HG02943 (cell line): ENCODE data around the gene ZNF142.

Source experiments
- ATAC-seq: cut with Tn5 transposase; IDR thresholded peaks from one replicate; pipeline ENCODE4 v1.9.1; 2021; ENCODE audit warnings: mild to moderate bottlenecking, low read depth, moderate library complexity; ENCODE audit not compliant: unreplicated experiment

The ZNF142 gene

GRCh38 chr2:218658671-218659257 lies 659 bp downstream of the ZNF142 start:
- ATAC-seq: peak; percentile 40

GRCh38 chr2:218655751-218656150 lies 3.7 kb downstream of the ZNF142 start:
- no peak for ATAC-seq

- ATAC-seq: no peak
Measured at GRCh38 chr2:218648787-218649100, 10.7 kb downstream of the ZNF142 start.

- no peak for ATAC-seq
Measured at GRCh38 chr2:218648088-218648786, 11.2 kb downstream of the ZNF142 start.

- ATAC-seq: no peak
Measured at GRCh38 chr2:218645126-218645525, 14.3 kb downstream of the ZNF142 start.

GRCh38 chr2:218644721-218645120 lies 14.7 kb downstream of the ZNF142 start:
- ATAC-seq: no peak

- no peak for ATAC-seq
Measured at GRCh38 chr2:218643751-218644310, 15.6 kb downstream of the ZNF142 start.

- ATAC-seq: no peak
Measured at GRCh38 chr2:218642786-218643185, 16.6 kb downstream of the ZNF142 start.

GRCh38 chr2:218642121-218642656 lies 17.2 kb downstream of the ZNF142 start:
- ATAC-seq: no peak

GRCh38 chr2:218638372-218638771 lies 21.1 kb downstream of the ZNF142 start:
- no peak for ATAC-seq

GRCh38 chr2:218635719-218636118 lies 23.7 kb downstream of the ZNF142 start:
- ATAC-seq: no peak

- ATAC-seq: no peak
Measured at GRCh38 chr2:218631837-218632236, 27.6 kb downstream of the ZNF142 start.

GRCh38 chr2:218627939-218628338 lies 31.5 kb downstream of the ZNF142 start:
- ATAC-seq: no peak

GRCh38 chr2:218626369-218626768 lies 33.1 kb downstream of the ZNF142 start:
- no peak for ATAC-seq

GRCh38 chr2:218623366-218623705 lies 36.1 kb downstream of the ZNF142 start:
- no peak for ATAC-seq

GRCh38 chr2:218622606-218623365 lies 36.6 kb downstream of the ZNF142 start:
- ATAC-seq: no peak

GRCh38 chr2:218621007-218621406 lies 38.4 kb downstream of the ZNF142 start:
- no peak for ATAC-seq

- ATAC-seq: no peak
Measured at GRCh38 chr2:218618102-218618860, 41.1 kb downstream of the ZNF142 start.

- no peak for ATAC-seq
Measured at GRCh38 chr2:218615868-218616315, 43.5 kb downstream of the ZNF142 start.

GRCh38 chr2:218607436-218608115 lies 51.8 kb downstream of the ZNF142 start, which contains the start of gene PLCD4:
Gene PLCD4, plus strand, starts transcription at chr2:218607899. Its CDS starts 7,841 bp downstream, at chr2:218615740.
- no peak for ATAC-seq
